Liver (tissue), 9 donors: ENCODE data around the gene WDR48. TPM values are rescaled to one million over a fixed set of nuclear protein-coding genes. Genes with fewer than 3 reads are reported as not detected.

Experiments used
- DNase-seq: peaks from one replicate; pipeline ENCODE4 v3.0.0-alpha.2; 2017; ENCODE audit warnings: low spot score
- H3K27ac ChIP-seq, 2 donors: one replicate each; pipeline ENCODE4 v1.7.0; 2013; ENCODE audit warnings: inconsistent platforms in 2 of 2, low read length in 2 of 2, control low read depth in 1 of 2, low read depth in 1 of 2, mild to moderate bottlenecking in 1 of 2
- H3K27me3 ChIP-seq, 4 donors: one replicate each; pipeline versions ENCODE4 v1.6.1 to v1.7.0; 2013; ENCODE audit warnings: low read length in 3 of 4, inconsistent platforms in 1 of 4, mild to moderate bottlenecking in 1 of 4, moderate library complexity in 1 of 4; ENCODE audit not compliant: control insufficient read depth in 4 of 4, insufficient read depth in 4 of 4
- H3K36me3 ChIP-seq, 4 donors: one replicate each; pipeline versions ENCODE4 v1.6.1 to v1.7.0; 2013; ENCODE audit warnings: low read length in 3 of 4, mild to moderate bottlenecking in 3 of 4, low read depth in 1 of 4, moderate library complexity in 1 of 4; ENCODE audit not compliant: control insufficient read depth in 4 of 4, insufficient read depth in 3 of 4
- H3K4me1 ChIP-seq, 4 donors: one replicate each; pipeline versions ENCODE4 v1.6.1 to v1.7.0; 2013; ENCODE audit warnings: low read length in 3 of 4, mild to moderate bottlenecking in 3 of 4, moderate library complexity in 1 of 4; ENCODE audit not compliant: control insufficient read depth in 4 of 4, insufficient read depth in 4 of 4
- H3K4me3 ChIP-seq, 3 donors: one replicate each; pipeline versions ENCODE4 v1.6.1 to v1.7.0; 2013; ENCODE audit warnings: low read length in 3 of 3, control low read depth in 1 of 3, low read depth in 1 of 3, mild to moderate bottlenecking in 1 of 3
- H3K9ac ChIP-seq, 2 donors: one replicate each; pipeline ENCODE4 v1.7.0; 2013; ENCODE audit warnings: low read length in 2 of 2, mild to moderate bottlenecking in 2 of 2, moderate library complexity in 2 of 2, control low read depth in 1 of 2, low read depth in 1 of 2
- H3K9me3 ChIP-seq, 4 donors: one replicate each; pipeline versions ENCODE4 v1.6.1 to v1.7.0; 2013; ENCODE audit warnings: low read length in 3 of 4; ENCODE audit not compliant: control insufficient read depth in 4 of 4
- CTCF ChIP-seq: fragments of 150-350 bp; IDR thresholded peaks from 2 replicates; pipeline ENCODE4 v1.5.1; 2017; ENCODE audit warnings: improper control_type of control experiment, low read depth, low read length; ENCODE audit not compliant: missing input control
- EGR1 ChIP-seq, 2 donors: IDR thresholded peaks; 2 replicates each; pipeline ENCODE4 v1.6.1; 2016 to 2018; ENCODE audit warnings: antibody characterized with exemption in 2 of 2, low read depth in 2 of 2
- FOXA1 ChIP-seq: IDR thresholded peaks from 2 replicates; pipeline ENCODE4 v1.6.1; 2016; ENCODE audit warnings: antibody characterized with exemption
- FOXA2 ChIP-seq: IDR thresholded peaks from 2 replicates; pipeline ENCODE4 v1.6.1; 2016; ENCODE audit warnings: antibody characterized with exemption
- GABPA ChIP-seq, 2 donors: IDR thresholded peaks in 1 of 2; conservative IDR thresholded peaks in 1 of 2; 2 replicates each; pipeline ENCODE4 v1.6.1; 2016; ENCODE audit warnings: antibody characterized with exemption in 2 of 2, mild to moderate bottlenecking in 1 of 2, moderate library complexity in 1 of 2
- HNF4A ChIP-seq, 2 donors: conservative IDR thresholded peaks; 2 replicates each; pipeline ENCODE4 v1.6.1; 2016; ENCODE audit warnings: antibody characterized with exemption in 2 of 2, mild to moderate bottlenecking in 2 of 2
- HNF4G ChIP-seq: IDR thresholded peaks from 2 replicates; pipeline ENCODE4 v1.6.1; 2016; ENCODE audit warnings: antibody characterized with exemption
- JUND ChIP-seq, 2 donors: IDR thresholded peaks; 2 replicates each; pipeline ENCODE4 v1.6.1; 2016; ENCODE audit warnings: antibody characterized with exemption in 2 of 2
- MAX ChIP-seq: IDR thresholded peaks from 2 replicates; pipeline ENCODE4 v1.6.1; 2016; ENCODE audit warnings: antibody characterized with exemption
- NR2F2 ChIP-seq: IDR thresholded peaks from 2 replicates; pipeline ENCODE4 v1.6.1; 2016; ENCODE audit warnings: antibody characterized with exemption
- RAD21 ChIP-seq, 2 donors: IDR thresholded peaks; 2 replicates each; pipeline ENCODE4 v1.6.1; 2016; ENCODE audit warnings: antibody characterized with exemption in 2 of 2, mild to moderate bottlenecking in 2 of 2
- RXRA ChIP-seq, 2 donors: IDR thresholded peaks; 2 replicates each; pipeline ENCODE4 v1.6.1; 2017 to 2018; ENCODE audit warnings: antibody characterized with exemption in 2 of 2, mild to moderate bottlenecking in 1 of 2
- SP1 ChIP-seq: IDR thresholded peaks from 2 replicates; pipeline ENCODE4 v1.6.1; 2018; ENCODE audit warnings: antibody characterized with exemption, mild to moderate bottlenecking
- TAF1 ChIP-seq: conservative IDR thresholded peaks from 2 replicates; pipeline ENCODE4 v1.6.1; 2016; ENCODE audit warnings: antibody characterized with exemption, mild to moderate bottlenecking
- YY1 ChIP-seq: IDR thresholded peaks from 2 replicates; pipeline ENCODE4 v1.6.1; 2016; ENCODE audit warnings: antibody characterized with exemption, mild to moderate bottlenecking
- polyA plus RNA-seq, 2 donors: library from polyadenylated mRNA; stranded (reverse) in 1 of 2; unstranded in 1 of 2; fragments of 200-250 nt in 1 of 2; fragments of >200 nt in 1 of 2; fragmentation: Nextera tagmentation in 1 of 2; extraction: Ambion mirVana in 1 of 2; gene quantifications; one replicate each; pipeline versions ENCODE4 v1.2.1 to v1.2.3, GENCODE V29; 2013 to 2015
- total RNA-seq, 2 donors: library from RNA; depleted of rRNA; stranded (reverse); fragments of >200 nt; gene quantifications; one replicate each; pipeline ENCODE4 v1.2.3, GENCODE V29; 2014
- TF ChIP-seq, protein P1 (sequence below): IDR thresholded peaks from 2 replicates; pipeline ENCODE4 v1.6.1; 2016; ENCODE audit warnings: antibody characterized with exemption
- TF ChIP-seq, protein P2 (sequence below): IDR thresholded peaks from 2 replicates; pipeline ENCODE4 v1.6.1; 2016; ENCODE audit warnings: antibody characterized with exemption, mild to moderate bottlenecking
- TF ChIP-seq, protein P3 (sequence below): IDR thresholded peaks from 2 replicates; pipeline ENCODE4 v1.6.1; 2016; ENCODE audit warnings: antibody characterized with exemption
- donor health status: healthy.
- donor health status: healthy.
- donor health status: healthy.
- donor health status: healthy.
- donor health status: healthy.

The WDR48 gene
- total and polyA plus RNA-seq, 4 donors = 8.0 to 24.9 (median 16.5) TPM

DNA sequence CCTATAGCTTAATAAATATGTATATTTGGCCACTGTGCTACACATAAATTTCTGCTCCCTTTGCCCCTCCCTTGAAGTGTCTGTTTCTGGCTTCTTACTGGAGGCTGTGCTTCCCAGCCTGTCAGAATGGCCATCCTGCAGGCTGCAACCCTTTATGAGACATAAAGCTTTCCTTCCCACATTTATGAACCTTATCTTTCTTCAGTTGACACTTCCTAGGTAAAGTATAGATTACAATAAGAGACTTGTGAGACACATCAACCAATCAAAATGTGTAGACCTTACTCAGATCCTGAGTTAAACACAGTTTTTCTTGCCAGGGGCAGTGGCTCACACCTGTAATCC is 29.6 kb upstream of the WDR48 start:
- H3K36me3 ChIP-seq = no peaks in the 10 kb centered on the region
- TF ChIP-seq EGR1 (IDR thresholded peaks at IDR 0.05; ENCODE audit: low read depth in 2 of 2) = no peak
- TF ChIP-seq RXRA (IDR thresholded peaks at IDR 0.05) = no peak
- no peak for TF ChIP-seq RAD21 (IDR thresholded peaks at IDR 0.05)
- TF ChIP-seq, protein P1, sequence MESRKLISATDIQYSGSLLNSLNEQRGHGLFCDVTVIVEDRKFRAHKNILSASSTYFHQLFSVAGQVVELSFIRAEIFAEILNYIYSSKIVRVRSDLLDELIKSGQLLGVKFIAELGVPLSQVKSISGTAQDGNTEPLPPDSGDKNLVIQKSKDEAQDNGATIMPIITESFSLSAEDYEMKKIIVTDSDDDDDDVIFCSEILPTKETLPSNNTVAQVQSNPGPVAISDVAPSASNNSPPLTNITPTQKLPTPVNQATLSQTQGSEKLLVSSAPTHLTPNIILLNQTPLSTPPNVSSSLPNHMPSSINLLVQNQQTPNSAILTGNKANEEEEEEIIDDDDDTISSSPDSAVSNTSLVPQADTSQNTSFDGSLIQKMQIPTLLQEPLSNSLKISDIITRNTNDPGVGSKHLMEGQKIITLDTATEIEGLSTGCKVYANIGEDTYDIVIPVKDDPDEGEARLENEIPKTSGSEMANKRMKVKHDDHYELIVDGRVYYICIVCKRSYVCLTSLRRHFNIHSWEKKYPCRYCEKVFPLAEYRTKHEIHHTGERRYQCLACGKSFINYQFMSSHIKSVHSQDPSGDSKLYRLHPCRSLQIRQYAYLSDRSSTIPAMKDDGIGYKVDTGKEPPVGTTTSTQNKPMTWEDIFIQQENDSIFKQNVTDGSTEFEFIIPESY = no peak
- TF ChIP-seq GABPA (IDR thresholded peaks at IDR 0.05 in 1 of 2, conservative IDR thresholded peaks at IDR 0.05 in 1 of 2) = no peak
- no peak for TF ChIP-seq CTCF
- TF ChIP-seq NR2F2 = no peak
- TF ChIP-seq JUND (IDR thresholded peaks at IDR 0.05) = no peak
- TF ChIP-seq FOXA1 = no peak
- TF ChIP-seq MAX = no peak
- TF ChIP-seq TAF1 = no peak
- TF ChIP-seq SP1 = no peak
- TF ChIP-seq HNF4A (conservative IDR thresholded peaks at IDR 0.05) = no peak
- TF ChIP-seq, protein P2, sequence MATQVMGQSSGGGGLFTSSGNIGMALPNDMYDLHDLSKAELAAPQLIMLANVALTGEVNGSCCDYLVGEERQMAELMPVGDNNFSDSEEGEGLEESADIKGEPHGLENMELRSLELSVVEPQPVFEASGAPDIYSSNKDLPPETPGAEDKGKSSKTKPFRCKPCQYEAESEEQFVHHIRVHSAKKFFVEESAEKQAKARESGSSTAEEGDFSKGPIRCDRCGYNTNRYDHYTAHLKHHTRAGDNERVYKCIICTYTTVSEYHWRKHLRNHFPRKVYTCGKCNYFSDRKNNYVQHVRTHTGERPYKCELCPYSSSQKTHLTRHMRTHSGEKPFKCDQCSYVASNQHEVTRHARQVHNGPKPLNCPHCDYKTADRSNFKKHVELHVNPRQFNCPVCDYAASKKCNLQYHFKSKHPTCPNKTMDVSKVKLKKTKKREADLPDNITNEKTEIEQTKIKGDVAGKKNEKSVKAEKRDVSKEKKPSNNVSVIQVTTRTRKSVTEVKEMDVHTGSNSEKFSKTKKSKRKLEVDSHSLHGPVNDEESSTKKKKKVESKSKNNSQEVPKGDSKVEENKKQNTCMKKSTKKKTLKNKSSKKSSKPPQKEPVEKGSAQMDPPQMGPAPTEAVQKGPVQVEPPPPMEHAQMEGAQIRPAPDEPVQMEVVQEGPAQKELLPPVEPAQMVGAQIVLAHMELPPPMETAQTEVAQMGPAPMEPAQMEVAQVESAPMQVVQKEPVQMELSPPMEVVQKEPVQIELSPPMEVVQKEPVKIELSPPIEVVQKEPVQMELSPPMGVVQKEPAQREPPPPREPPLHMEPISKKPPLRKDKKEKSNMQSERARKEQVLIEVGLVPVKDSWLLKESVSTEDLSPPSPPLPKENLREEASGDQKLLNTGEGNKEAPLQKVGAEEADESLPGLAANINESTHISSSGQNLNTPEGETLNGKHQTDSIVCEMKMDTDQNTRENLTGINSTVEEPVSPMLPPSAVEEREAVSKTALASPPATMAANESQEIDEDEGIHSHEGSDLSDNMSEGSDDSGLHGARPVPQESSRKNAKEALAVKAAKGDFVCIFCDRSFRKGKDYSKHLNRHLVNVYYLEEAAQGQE = no peak
- TF ChIP-seq FOXA2 = no peak
- TF ChIP-seq YY1 = no peak
- no peak for TF ChIP-seq HNF4G
- TF ChIP-seq, protein P3, sequence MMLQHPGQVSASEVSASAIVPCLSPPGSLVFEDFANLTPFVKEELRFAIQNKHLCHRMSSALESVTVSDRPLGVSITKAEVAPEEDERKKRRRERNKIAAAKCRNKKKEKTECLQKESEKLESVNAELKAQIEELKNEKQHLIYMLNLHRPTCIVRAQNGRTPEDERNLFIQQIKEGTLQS = no peak
- DNase-seq = no peak
- no peaks in the 10 kb centered on the region for H3K27me3 ChIP-seq
- no peak overlapping the region for H3K4me3 ChIP-seq
- H3K27ac ChIP-seq = no peak overlapping the region
- no peak overlapping the region for H3K9ac ChIP-seq
- H3K9me3 ChIP-seq = no peaks in the 10 kb centered on the region
- no peaks in the 10 kb centered on the region for H3K4me1 ChIP-seq

DNA sequence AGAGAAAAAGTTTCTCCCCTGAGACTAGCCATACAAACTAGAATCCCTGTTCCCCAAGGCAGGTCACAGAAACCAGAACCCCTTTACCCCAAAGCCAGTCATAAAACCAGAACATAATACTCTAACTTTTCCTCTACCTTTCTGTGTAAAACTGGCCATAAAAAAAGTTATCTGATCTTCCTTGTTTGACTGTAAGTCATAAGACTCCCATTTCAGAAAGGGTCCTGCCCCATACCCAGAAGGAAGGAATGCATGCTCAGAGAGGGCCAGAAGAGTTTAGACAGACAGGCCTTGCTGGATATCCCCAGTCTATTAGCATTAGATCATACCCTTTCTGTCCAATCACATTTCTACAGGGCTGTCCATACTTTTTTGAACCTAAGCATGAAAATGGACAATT is 27.3 kb upstream of the WDR48 start:
- no peak overlapping the region for H3K9ac ChIP-seq
- H3K4me3 ChIP-seq = no peak overlapping the region
- H3K9me3 ChIP-seq = no peaks in the 10 kb centered on the region
- no peaks in the 10 kb centered on the region for H3K27me3 ChIP-seq
- no peaks in the 10 kb centered on the region for H3K4me1 ChIP-seq
- DNase-seq = no peak
- no peaks in the 10 kb centered on the region for H3K36me3 ChIP-seq
- no peak overlapping the region for H3K27ac ChIP-seq
- no peak for TF ChIP-seq SP1
- TF ChIP-seq CTCF = no peak
- no peak for TF ChIP-seq NR2F2
- TF ChIP-seq FOXA1 = no peak
- no peak for TF ChIP-seq FOXA2
- TF ChIP-seq, protein P2 = no peak
- TF ChIP-seq HNF4G = no peak
- no peak for TF ChIP-seq EGR1 (IDR thresholded peaks at IDR 0.05; ENCODE audit: low read depth in 2 of 2)
- no peak for TF ChIP-seq RAD21 (IDR thresholded peaks at IDR 0.05)
- no peak for TF ChIP-seq HNF4A (conservative IDR thresholded peaks at IDR 0.05)
